Measurements from ENCODE around the gene ARAP1.

ARAP1 gene

GRCh38 chr11:72747289-72747855 lies 4.8 kb downstream of the ARAP1 start:
- TF ChIP-seq GATA2 (IDR thresholded peaks at IDR 0.05; ENCODE audit: low read depth, low read length) (no peak), GATA3 (IDR thresholded peaks at IDR 0.05; ENCODE audit: low read depth, low read length) (no peak)

- TF ChIP-seq GATA2 (IDR thresholded peaks at IDR 0.05; ENCODE audit: low read depth, low read length) (no peak), GATA3 (IDR thresholded peaks at IDR 0.05; ENCODE audit: low read depth, low read length) (no peak)
Measured at GRCh38 chr11:72746821-72747220, 5.4 kb downstream of the ARAP1 start.

GRCh38 chr11:72745925-72746550 lies 6.2 kb downstream of the ARAP1 start:
- TF ChIP-seq GATA3 (IDR thresholded peaks at IDR 0.05; ENCODE audit: low read depth, low read length) = no peak
- TF ChIP-seq GATA2 (IDR thresholded peaks at IDR 0.05; ENCODE audit: low read depth, low read length) = no peak

GRCh38 chr11:72745511-72745910 lies 6.7 kb downstream of the ARAP1 start:
- TF ChIP-seq GATA2 (IDR thresholded peaks at IDR 0.05; ENCODE audit: low read depth, low read length) (no peak), GATA3 (IDR thresholded peaks at IDR 0.05; ENCODE audit: low read depth, low read length) (no peak)

GRCh38 chr11:72744474-72744873 lies 7.7 kb downstream of the ARAP1 start:
- TF ChIP-seq GATA3 (IDR thresholded peaks at IDR 0.05; ENCODE audit: low read depth, low read length) = no peak
- TF ChIP-seq GATA2 (IDR thresholded peaks at IDR 0.05; ENCODE audit: low read depth, low read length) = no peak

GRCh38 chr11:72743321-72744221 lies 8.6 kb downstream of the ARAP1 start:
- TF ChIP-seq GATA2 (IDR thresholded peaks at IDR 0.05; ENCODE audit: low read depth, low read length) = no peak
- TF ChIP-seq GATA3 (IDR thresholded peaks at IDR 0.05; ENCODE audit: low read depth, low read length) = no peak

GRCh38 chr11:72742513-72743320 lies 9.5 kb downstream of the ARAP1 start:
- no peak for TF ChIP-seq GATA3 (IDR thresholded peaks at IDR 0.05; ENCODE audit: low read depth, low read length)
- no peak for TF ChIP-seq GATA2 (IDR thresholded peaks at IDR 0.05; ENCODE audit: low read depth, low read length)

- no peak for TF ChIP-seq GATA2 (IDR thresholded peaks at IDR 0.05; ENCODE audit: low read depth, low read length)
- TF ChIP-seq GATA3 (IDR thresholded peaks at IDR 0.05; ENCODE audit: low read depth, low read length) = no peak
Measured at GRCh38 chr11:72741849-72742512, 10.2 kb downstream of the ARAP1 start.

GRCh38 chr11:72741429-72741833 lies 10.8 kb downstream of the ARAP1 start:
- TF ChIP-seq GATA2 (IDR thresholded peaks at IDR 0.05; ENCODE audit: low read depth, low read length) = no peak
- TF ChIP-seq GATA3 (IDR thresholded peaks at IDR 0.05; ENCODE audit: low read depth, low read length) = no peak

- no peak for TF ChIP-seq GATA2 (IDR thresholded peaks at IDR 0.05; ENCODE audit: low read depth, low read length)
Measured at GRCh38 chr11:72740562-72741428, 11.4 kb downstream of the ARAP1 start.

GRCh38 chr11:72740060-72740424 lies 12.2 kb downstream of the ARAP1 start:
- TF ChIP-seq GATA2 (IDR thresholded peaks at IDR 0.05; ENCODE audit: low read depth, low read length) = no peak
- no peak for TF ChIP-seq GATA3 (IDR thresholded peaks at IDR 0.05; ENCODE audit: low read depth, low read length)

GRCh38 chr11:72739240-72740059 lies 12.8 kb downstream of the ARAP1 start:
- no peak for TF ChIP-seq GATA3 (IDR thresholded peaks at IDR 0.05; ENCODE audit: low read depth, low read length)
- TF ChIP-seq GATA2 (IDR thresholded peaks at IDR 0.05; ENCODE audit: low read depth, low read length) = no peak

Data from SH-SY5Y (cell line).